AG04450 (cell line): ENCODE measurements around the gene MYO10. TPM values are rescaled to one million over a fixed set of nuclear protein-coding genes. Genes with fewer than 3 reads are reported as not detected.
A peak's percentile ranks its signal among the peaks of the same experiment; 100 is the strongest.

Source experiments
- CTCF ChIA-PET: fragments of 300-600, 350-600 bp; formaldehyde crosslinking; extraction: SDS; loops from one replicate; lab custom pipeline; 2022; ENCODE audit warnings: antibody characterized with exemption, inconsistent platforms; lab: Charles Lee
- POLR2A ChIA-PET: fragments of 350-600 bp; formaldehyde crosslinking; extraction: SDS; loops from one replicate; lab custom pipeline; 2021; ENCODE audit warnings: antibody characterized with exemption, inconsistent platforms; lab: Yijun Ruan, JAX
- DNase-seq: peaks from one replicate; pipeline ENCODE4 v3.0.0-alpha.2; 2011; ENCODE audit warnings: low read depth, low spot score
- H3K27ac ChIP-seq: one replicate; pipeline ENCODE4 v1.5.1; 2012; ENCODE audit warnings: low read depth, low read length, control low read depth
- H3K27me3 ChIP-seq: one replicate; pipeline ENCODE4 v1.6.0; 2012; ENCODE audit warnings: low read length; ENCODE audit not compliant: control insufficient read depth, insufficient read depth
- H3K4me3 ChIP-seq: 2 replicates; pipeline ENCODE4 v1.5.1; 2011; ENCODE audit warnings: mild to moderate bottlenecking, low read depth, low read length, control low read depth
- H3K9me3 ChIP-seq: 2 replicates; pipeline ENCODE4 v1.5.1; 2012; ENCODE audit warnings: low read length; ENCODE audit not compliant: control insufficient read depth, insufficient read depth
- polyA plus RNA-seq: library from polyadenylated mRNA; depleted of rRNA; stranded (reverse); fragments of >200 nt; gene quantifications from 2 replicates; pipeline ENCODE4 v1.2.3, GENCODE V29; 2011
- TF ChIP-seq, protein P1 (sequence below): IDR thresholded peaks from 2 replicates; pipeline ENCODE4 v1.5.1; 2011; ENCODE audit warnings: low read depth, low read length, control low read depth, inconsistent platforms

The MYO10 gene
- polyA plus RNA-seq, 1 experiment = 37.0 TPM

DNA sequence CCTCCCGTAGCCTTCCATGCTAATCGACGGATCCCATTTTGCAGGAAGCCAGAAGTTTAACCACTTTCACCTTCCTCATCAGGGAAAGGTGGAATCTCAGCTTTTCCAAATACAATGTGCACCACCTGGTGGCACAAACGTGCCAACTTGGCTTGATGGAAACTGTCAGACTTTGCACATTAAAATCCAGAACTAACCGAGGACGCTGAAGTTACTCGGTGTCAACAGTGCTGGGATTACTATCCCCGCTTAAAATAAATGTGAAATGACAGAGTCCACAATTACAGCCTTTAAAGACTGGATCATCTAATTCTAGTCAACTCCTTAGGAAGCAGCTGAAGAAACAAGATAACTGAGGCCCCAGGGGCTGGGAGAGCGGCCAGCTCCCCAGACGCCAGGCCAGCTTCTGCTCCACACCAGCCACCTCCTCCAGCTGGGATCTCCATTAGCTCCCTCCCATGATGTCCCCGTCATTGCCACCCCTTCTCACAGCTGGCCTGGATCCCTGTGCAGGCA, 269.1 kb downstream of the MYO10 start:
- no peaks in the 10 kb centered on the region for H3K27me3 ChIP-seq
- TF ChIP-seq, protein P1, sequence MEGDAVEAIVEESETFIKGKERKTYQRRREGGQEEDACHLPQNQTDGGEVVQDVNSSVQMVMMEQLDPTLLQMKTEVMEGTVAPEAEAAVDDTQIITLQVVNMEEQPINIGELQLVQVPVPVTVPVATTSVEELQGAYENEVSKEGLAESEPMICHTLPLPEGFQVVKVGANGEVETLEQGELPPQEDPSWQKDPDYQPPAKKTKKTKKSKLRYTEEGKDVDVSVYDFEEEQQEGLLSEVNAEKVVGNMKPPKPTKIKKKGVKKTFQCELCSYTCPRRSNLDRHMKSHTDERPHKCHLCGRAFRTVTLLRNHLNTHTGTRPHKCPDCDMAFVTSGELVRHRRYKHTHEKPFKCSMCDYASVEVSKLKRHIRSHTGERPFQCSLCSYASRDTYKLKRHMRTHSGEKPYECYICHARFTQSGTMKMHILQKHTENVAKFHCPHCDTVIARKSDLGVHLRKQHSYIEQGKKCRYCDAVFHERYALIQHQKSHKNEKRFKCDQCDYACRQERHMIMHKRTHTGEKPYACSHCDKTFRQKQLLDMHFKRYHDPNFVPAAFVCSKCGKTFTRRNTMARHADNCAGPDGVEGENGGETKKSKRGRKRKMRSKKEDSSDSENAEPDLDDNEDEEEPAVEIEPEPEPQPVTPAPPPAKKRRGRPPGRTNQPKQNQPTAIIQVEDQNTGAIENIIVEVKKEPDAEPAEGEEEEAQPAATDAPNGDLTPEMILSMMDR = peak; percentile 33; the same call in 1 of the 2 replicates
- no peaks in the 10 kb centered on the region for H3K9me3 ChIP-seq
- CTCF ChIA-PET = interaction anchor here (1.1 to 2.2 kb wide), 5 partner anchors 10 to 536 kb away, joined by 3 to 10 read pairs (median 5); no protein-coding TSS in a partner anchor
- POLR2A ChIA-PET = no interaction called here
- no peak overlapping the region for H3K27ac ChIP-seq
- DNase-seq = no peak
- H3K4me3 ChIP-seq = no peak overlapping the region

DNA sequence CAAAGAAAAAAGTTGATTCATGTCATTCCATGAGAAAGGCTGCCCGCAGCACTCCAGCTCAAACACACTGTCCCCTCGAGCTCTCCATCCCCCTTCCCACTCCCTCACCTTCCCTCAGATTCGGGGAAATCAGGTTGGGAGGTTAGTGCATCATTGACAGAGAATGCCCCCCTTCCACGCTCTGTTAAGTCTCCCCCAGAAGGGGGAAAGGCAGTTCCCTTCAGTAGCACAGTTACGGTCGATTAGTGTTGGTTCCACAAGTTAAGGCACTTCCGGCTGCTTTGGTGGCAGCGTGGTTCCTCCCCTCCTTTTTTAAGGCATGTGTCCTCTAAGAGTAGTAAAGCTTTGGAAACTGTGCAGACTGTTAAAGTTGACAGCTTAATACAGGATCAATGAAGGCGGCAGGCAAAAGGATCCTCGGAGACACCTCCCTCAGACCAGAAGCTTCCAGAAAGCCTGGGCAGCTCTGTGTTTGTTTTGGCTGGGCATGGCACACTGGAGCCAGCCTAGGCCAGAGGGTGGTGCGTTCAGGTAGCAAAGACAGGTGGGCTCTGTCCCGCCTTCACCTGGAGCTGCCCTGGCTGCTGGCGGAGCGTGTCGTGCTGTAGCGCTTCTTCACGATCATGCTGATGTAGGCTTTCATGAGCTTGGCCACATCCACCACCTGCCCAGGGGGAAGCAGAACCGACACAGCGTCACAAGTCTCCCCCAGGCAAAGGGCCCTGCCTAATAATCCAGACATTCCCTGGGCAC, 269.8 kb downstream of the MYO10 start:
- POLR2A ChIA-PET = no interaction called here
- CTCF ChIA-PET = interaction anchor here (1.6 to 2.2 kb wide), 3 partner anchors 25 to 537 kb away, joined by 5 to 10 read pairs (median 7); no protein-coding TSS in a partner anchor
- H3K27me3 ChIP-seq = no peaks in the 10 kb centered on the region
- no peak overlapping the region for H3K27ac ChIP-seq
- TF ChIP-seq, protein P1 = no peak
- no peak for DNase-seq
- H3K4me3 ChIP-seq = no peak overlapping the region
- H3K9me3 ChIP-seq = no peaks in the 10 kb centered on the region

DNA sequence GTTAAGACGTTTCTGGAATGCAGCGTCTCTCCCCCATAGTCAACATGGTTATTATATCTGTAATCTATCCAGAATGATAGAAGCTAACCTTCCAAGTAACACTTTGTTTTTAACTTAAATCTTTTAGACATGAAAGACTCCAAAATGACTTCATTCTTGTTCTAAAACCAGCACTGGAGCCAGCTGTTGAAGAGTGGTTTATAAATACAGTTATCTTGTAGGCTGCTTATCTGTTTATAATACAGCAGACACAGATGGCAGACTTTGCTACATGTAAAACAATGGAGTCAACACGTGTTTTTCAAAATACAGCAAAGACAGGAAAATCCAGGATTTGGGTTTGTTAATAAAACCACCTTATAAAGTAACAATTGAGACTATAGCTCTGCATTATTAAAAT, 270.5 kb downstream of the MYO10 start:
- TF ChIP-seq, protein P1 = no peak
- H3K4me3 ChIP-seq = no peak overlapping the region
- DNase-seq = peak; percentile 10
- CTCF ChIA-PET = interaction anchor here (1.6 to 2.2 kb wide), 2 partner anchors 175 to 538 kb away, joined by 5 to 7 read pairs; no protein-coding TSS in a partner anchor
- no peaks in the 10 kb centered on the region for H3K27me3 ChIP-seq
- no peaks in the 10 kb centered on the region for H3K9me3 ChIP-seq
- POLR2A ChIA-PET = no interaction called here
- H3K27ac ChIP-seq = no peak overlapping the region

DNA sequence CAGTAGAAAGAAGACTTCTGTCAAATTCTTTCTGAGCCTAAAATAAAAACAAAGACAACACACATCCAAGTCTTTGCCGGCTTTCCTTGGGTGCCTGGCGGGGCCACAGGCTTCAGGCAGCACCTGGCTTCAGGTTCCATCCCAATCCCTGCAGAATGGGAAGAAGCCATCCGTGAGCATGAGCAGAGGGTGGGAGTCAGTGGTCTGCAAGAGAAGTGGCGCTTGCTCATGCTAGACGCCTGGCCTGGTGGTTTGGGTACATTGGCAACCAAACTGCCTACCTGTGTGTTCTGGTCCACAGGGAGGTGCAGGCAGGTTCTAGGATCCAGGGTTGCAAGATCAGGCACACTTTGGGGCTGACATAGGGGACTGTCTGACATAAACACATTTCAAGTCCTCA, 271.7 kb downstream of the MYO10 start:
- H3K4me3 ChIP-seq = no peak overlapping the region
- TF ChIP-seq, protein P1 = no peak
- no peak overlapping the region for H3K27ac ChIP-seq
- ChIA-PET CTCF (no interaction called here), POLR2A (no interaction called here)
- H3K9me3 ChIP-seq = no peaks in the 10 kb centered on the region
- no peaks in the 10 kb centered on the region for H3K27me3 ChIP-seq
- DNase-seq = no peak

DNA sequence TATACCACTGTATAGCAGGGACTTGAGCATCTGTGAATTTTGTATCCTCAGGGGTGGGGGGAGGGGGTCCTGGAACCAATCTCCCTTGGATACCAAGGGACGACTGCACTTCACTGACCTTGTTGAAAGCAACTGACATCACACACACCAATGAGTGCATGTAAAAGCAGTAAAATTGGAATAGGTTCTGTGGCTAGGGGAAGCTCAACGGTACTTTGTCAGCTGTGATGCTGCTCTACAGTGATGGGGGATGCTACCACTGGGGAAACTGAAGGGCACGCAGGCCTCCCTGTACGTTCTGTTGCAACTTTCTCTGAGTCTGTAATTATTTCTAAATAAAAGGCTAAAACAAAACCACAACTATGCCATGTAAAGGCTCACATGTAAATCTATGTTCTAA, 272.2 kb downstream of the MYO10 start:
- no peak overlapping the region for H3K27ac ChIP-seq
- TF ChIP-seq, protein P1 = no peak
- CTCF ChIA-PET = no interaction called here
- no peak for DNase-seq
- no peak overlapping the region for H3K4me3 ChIP-seq
- POLR2A ChIA-PET = no interaction called here
- H3K9me3 ChIP-seq = no peaks in the 10 kb centered on the region
- no peaks in the 10 kb centered on the region for H3K27me3 ChIP-seq
